HepG2 (cell line): ENCODE results near the gene POLR1E. TPM values are rescaled to one million over a fixed set of nuclear protein-coding genes. Genes with fewer than 3 reads are reported as not detected.

Experiments
- FIP1L1 ChIP-seq: fragments of 200-400 bp; formaldehyde crosslinking; IDR thresholded peaks from 2 replicates; pipeline ENCODE4 v1.6.1; 2018; ENCODE audit warnings: low read depth, mild to moderate bottlenecking, low read length, moderate library complexity, borderline replicate concordance; ENCODE audit not compliant: insufficient read depth
- FOXC1 ChIP-seq: sonication (generic); formaldehyde crosslinking; IDR thresholded peaks from 2 replicates; pipeline ENCODE4 v1.8.0; 2022; ENCODE audit warnings: mild to moderate bottlenecking, missing genetic modification reagents, borderline replicate concordance
- IRF2 ChIP-seq: IDR thresholded peaks from 2 replicates; pipeline ENCODE4 v1.6.1; 2018; ENCODE audit warnings: missing genetic modification reagents, missing compliant biosample characterization
- KLF16 ChIP-seq, 2 experiments: sonication (generic) in 1 of 2; formaldehyde crosslinking in 1 of 2; IDR thresholded peaks; 2 replicates each; pipeline versions ENCODE4 v1.6.1 to v1.8.0; 2016 to 2023; ENCODE audit warnings: missing genetic modification reagents in 2 of 2, missing compliant biosample characterization in 1 of 2
- PHF21A ChIP-seq: sonication (generic); formaldehyde crosslinking; IDR thresholded peaks from 2 replicates; pipeline ENCODE4 v1.5.0; 2020; ENCODE audit warnings: mild to moderate bottlenecking, missing genetic modification reagents
- RAD21 ChIP-seq: fragments of 450-650 bp; formaldehyde crosslinking; IDR thresholded peaks from 2 replicates; pipeline ENCODE4 v1.5.0; 2020; ENCODE audit warnings: mild to moderate bottlenecking
- REL ChIP-seq: sonication (generic); formaldehyde crosslinking; conservative IDR thresholded peaks from 2 replicates; pipeline ENCODE4 v1.8.0; 2022; ENCODE audit warnings: mild to moderate bottlenecking, missing genetic modification reagents, moderate library complexity
- ZBTB21 ChIP-seq: sonication (generic); formaldehyde crosslinking; IDR thresholded peaks from 2 replicates; pipeline ENCODE4 v1.4.0; 2020; ENCODE audit warnings: missing genetic modification reagents
- ZNF543 ChIP-seq: sonication (generic); formaldehyde crosslinking; IDR thresholded peaks from 2 replicates; pipeline ENCODE4 v1.4.0; 2020; ENCODE audit warnings: mild to moderate bottlenecking, missing genetic modification reagents
- ZNF724P ChIP-seq: sonication (generic); formaldehyde crosslinking; IDR thresholded peaks from 2 replicates; pipeline ENCODE4 v1.8.0; 2022; ENCODE audit warnings: missing genetic modification reagents, borderline replicate concordance
- ZSCAN12 ChIP-seq: sonication (generic); formaldehyde crosslinking; IDR thresholded peaks from 2 replicates; pipeline ENCODE4 v1.9.0; 2021; ENCODE audit warnings: mild to moderate bottlenecking, missing genetic modification reagents
- polyA plus RNA-seq, 8 experiments: library from polyadenylated mRNA; depleted of rRNA in 3 of 8; stranded (reverse) in 7 of 8; unstranded in 1 of 8; fragments of >200 nt; fragmentation: Illumina TruSeq in 4 of 8; extraction: Trizol in 4 of 8; gene quantifications; 2 replicates each; pipeline versions ENCODE4 v1.2.1 to v1.2.3, GENCODE V29; 2011 to 2016; ENCODE audit warnings: low read depth in 4 of 8, missing spikeins in 1 of 8, mixed read lengths in 1 of 8; ENCODE audit not compliant: insufficient read depth in 1 of 8
- total RNA-seq, 5 experiments: library from RNA; depleted of rRNA; stranded (reverse); fragments of >200 nt; fragmentation: Illumina TruSeq; extraction: Trizol; gene quantifications; 2 replicates each; pipeline ENCODE4 v1.2.3, GENCODE V29; 2016; ENCODE audit warnings: low read depth in 1 of 5
- TF ChIP-seq, protein P1 (sequence below): sonication (generic); formaldehyde crosslinking; IDR thresholded peaks from 2 replicates; pipeline ENCODE4 v1.4.0; 2020; ENCODE audit warnings: missing genetic modification reagents
- TF ChIP-seq, protein P2 (sequence below), 2 experiments: sonication (generic) in 1 of 2; formaldehyde crosslinking in 1 of 2; IDR thresholded peaks; 2 replicates each; pipeline versions ENCODE4 v1.6.1 to v1.9.0; 2014 to 2022; ENCODE audit warnings: antibody characterized with exemption in 1 of 2, borderline replicate concordance in 1 of 2, inconsistent platforms in 1 of 2, low read depth in 1 of 2, missing genetic modification reagents in 1 of 2
- TF ChIP-seq, protein P3 (sequence below): IDR thresholded peaks from 2 replicates; pipeline ENCODE4 v1.4.0; 2020; ENCODE audit warnings: mild to moderate bottlenecking, missing genetic modification reagents

Gene POLR1E
- total and polyA plus RNA-seq, 2 of the 13 experiments (the other 11 are each of a cell fraction or from before 2014, with no cell fraction given) = 23.0 to 37.8 TPM

DNA sequence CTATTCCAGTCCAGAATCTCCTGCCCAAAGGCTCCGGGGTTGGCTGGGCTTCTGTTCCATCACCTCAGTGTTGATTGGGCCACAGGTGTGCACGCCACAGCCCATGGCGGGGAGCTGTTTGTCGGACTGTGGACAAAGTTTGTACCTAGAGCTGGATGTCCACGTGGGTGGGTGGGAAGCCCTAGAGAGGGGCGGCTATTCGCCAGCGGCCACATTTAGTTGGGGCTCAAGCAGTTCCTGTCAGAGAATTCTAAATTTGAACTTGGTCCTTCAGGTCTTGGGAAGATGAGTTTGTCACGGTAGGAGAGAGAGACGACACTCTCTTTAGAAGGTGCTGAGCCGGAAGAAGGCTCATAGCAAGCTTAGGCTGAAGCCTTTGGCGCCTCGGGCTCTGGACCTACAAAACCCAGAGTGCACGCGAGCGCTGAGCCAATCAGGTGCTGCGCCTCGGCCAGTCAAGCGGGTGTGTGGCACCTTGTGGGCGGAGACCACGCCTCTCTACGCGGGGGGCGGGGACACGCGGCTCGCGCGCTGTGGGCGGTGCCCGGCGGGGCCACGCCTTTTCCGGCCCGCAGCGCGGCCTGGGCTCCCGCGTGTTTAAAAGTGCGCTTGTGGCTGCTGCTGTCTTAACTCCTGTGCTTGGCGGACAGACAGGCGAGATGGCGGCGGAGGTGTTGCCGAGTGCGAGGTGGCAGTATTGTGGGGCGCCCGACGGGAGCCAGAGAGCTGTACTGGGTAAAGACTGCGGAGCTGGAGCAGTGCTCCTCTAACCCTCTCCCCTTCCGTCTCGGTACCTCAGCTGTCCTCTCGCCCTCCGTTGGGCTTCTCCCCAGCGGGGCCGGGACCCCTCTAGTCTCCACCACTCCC is at the start of gene POLR1E (continued):
- TF ChIP-seq, protein P1, sequence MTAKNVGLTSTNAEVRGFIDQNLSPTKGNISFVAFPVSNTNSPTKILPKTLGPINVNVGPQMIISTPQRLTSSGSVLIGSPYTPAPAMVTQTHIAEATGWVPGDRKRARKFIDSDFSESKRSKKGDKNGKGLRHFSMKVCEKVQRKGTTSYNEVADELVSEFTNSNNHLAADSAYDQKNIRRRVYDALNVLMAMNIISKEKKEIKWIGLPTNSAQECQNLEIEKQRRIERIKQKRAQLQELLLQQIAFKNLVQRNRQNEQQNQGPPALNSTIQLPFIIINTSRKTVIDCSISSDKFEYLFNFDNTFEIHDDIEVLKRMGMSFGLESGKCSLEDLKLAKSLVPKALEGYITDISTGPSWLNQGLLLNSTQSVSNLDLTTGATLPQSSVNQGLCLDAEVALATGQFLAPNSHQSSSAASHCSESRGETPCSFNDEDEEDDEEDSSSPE (CRISPR knock-in tag) = peak; percentile 93
- TF ChIP-seq PHF21A (CRISPR knock-in tag) (peak; percentile 59; the same call in 1 of the 2 replicates), RAD21 (CRISPR knock-in tag) (no peak), ZNF724P (CRISPR knock-in tag) (no peak), IRF2 (no peak), FOXC1 (CRISPR knock-in tag) (peak; percentile 22; the same call in 1 of the 2 replicates), FIP1L1 (no peak), REL (no peak), ZNF543 (CRISPR knock-in tag) (peak; percentile 72; the same call in 1 of the 2 replicates), ZSCAN12 (CRISPR knock-in tag) (0 out of 2 replicates have a peak, but pooled peaks have one; percentile 39), ZBTB21 (CRISPR knock-in tag) (no peak), KLF16 (CRISPR knock-in tag; IDR thresholded peaks at IDR 0.05) (0 out of 4 replicates have a peak, but pooled peaks of 1 of the 2 experiments have one; percentile 70)
- TF ChIP-seq, protein P2, sequence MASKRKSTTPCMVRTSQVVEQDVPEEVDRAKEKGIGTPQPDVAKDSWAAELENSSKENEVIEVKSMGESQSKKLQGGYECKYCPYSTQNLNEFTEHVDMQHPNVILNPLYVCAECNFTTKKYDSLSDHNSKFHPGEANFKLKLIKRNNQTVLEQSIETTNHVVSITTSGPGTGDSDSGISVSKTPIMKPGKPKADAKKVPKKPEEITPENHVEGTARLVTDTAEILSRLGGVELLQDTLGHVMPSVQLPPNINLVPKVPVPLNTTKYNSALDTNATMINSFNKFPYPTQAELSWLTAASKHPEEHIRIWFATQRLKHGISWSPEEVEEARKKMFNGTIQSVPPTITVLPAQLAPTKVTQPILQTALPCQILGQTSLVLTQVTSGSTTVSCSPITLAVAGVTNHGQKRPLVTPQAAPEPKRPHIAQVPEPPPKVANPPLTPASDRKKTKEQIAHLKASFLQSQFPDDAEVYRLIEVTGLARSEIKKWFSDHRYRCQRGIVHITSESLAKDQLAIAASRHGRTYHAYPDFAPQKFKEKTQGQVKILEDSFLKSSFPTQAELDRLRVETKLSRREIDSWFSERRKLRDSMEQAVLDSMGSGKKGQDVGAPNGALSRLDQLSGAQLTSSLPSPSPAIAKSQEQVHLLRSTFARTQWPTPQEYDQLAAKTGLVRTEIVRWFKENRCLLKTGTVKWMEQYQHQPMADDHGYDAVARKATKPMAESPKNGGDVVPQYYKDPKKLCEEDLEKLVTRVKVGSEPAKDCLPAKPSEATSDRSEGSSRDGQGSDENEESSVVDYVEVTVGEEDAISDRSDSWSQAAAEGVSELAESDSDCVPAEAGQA (IDR thresholded peaks at IDR 0.05; ENCODE audit: low read depth) = peak; percentile 46; the same call in 1 of the 2 replicates
- TF ChIP-seq, protein P2 (CRISPR knock-in tag; IDR thresholded peaks at IDR 0.05; ENCODE audit: borderline replicate concordance) = no peak
- TF ChIP-seq, protein P3, sequence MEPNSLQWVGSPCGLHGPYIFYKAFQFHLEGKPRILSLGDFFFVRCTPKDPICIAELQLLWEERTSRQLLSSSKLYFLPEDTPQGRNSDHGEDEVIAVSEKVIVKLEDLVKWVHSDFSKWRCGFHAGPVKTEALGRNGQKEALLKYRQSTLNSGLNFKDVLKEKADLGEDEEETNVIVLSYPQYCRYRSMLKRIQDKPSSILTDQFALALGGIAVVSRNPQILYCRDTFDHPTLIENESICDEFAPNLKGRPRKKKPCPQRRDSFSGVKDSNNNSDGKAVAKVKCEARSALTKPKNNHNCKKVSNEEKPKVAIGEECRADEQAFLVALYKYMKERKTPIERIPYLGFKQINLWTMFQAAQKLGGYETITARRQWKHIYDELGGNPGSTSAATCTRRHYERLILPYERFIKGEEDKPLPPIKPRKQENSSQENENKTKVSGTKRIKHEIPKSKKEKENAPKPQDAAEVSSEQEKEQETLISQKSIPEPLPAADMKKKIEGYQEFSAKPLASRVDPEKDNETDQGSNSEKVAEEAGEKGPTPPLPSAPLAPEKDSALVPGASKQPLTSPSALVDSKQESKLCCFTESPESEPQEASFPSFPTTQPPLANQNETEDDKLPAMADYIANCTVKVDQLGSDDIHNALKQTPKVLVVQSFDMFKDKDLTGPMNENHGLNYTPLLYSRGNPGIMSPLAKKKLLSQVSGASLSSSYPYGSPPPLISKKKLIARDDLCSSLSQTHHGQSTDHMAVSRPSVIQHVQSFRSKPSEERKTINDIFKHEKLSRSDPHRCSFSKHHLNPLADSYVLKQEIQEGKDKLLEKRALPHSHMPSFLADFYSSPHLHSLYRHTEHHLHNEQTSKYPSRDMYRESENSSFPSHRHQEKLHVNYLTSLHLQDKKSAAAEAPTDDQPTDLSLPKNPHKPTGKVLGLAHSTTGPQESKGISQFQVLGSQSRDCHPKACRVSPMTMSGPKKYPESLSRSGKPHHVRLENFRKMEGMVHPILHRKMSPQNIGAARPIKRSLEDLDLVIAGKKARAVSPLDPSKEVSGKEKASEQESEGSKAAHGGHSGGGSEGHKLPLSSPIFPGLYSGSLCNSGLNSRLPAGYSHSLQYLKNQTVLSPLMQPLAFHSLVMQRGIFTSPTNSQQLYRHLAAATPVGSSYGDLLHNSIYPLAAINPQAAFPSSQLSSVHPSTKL = 0 out of 2 replicates have a peak, but pooled peaks have one; percentile 36
